GM10248 (cell line): ENCODE results near the gene TMEM52.

Source experiments
- CTCF ChIA-PET: fragments of 300-600 bp; sonication (Branson Sonifier 250); formaldehyde crosslinking; extraction: SDS; loops from one replicate; lab custom pipeline; 2021; ENCODE audit warnings: antibody characterized with exemption; lab: Yijun Ruan, JAX
- POLR2A ChIA-PET: fragments of 350-650 bp; sonication (Branson Sonifier 250); formaldehyde crosslinking; extraction: SDS; loops from one replicate; lab custom pipeline; 2020; ENCODE audit warnings: antibody characterized with exemption; lab: Yijun Ruan, JAX
- DNase-seq: peaks from one replicate; pipeline ENCODE4 v3.0.0; 2012; ENCODE audit errors: extremely low spot score
- TF ChIP-seq, protein P1 (sequence below): IDR thresholded peaks from 2 replicates; pipeline ENCODE4 v1.5.1; 2012; ENCODE audit warnings: mild to moderate bottlenecking, low read depth; ENCODE audit errors: extremely low read depth, missing control alignments, control extremely low read depth

TMEM52 gene

GRCh38 chr1:1899266-1899966 lies 19.7 kb downstream of the TMEM52 start:
- POLR2A ChIA-PET = no interaction called here
- TF ChIP-seq, protein P1, sequence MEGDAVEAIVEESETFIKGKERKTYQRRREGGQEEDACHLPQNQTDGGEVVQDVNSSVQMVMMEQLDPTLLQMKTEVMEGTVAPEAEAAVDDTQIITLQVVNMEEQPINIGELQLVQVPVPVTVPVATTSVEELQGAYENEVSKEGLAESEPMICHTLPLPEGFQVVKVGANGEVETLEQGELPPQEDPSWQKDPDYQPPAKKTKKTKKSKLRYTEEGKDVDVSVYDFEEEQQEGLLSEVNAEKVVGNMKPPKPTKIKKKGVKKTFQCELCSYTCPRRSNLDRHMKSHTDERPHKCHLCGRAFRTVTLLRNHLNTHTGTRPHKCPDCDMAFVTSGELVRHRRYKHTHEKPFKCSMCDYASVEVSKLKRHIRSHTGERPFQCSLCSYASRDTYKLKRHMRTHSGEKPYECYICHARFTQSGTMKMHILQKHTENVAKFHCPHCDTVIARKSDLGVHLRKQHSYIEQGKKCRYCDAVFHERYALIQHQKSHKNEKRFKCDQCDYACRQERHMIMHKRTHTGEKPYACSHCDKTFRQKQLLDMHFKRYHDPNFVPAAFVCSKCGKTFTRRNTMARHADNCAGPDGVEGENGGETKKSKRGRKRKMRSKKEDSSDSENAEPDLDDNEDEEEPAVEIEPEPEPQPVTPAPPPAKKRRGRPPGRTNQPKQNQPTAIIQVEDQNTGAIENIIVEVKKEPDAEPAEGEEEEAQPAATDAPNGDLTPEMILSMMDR = peak; percentile 39
- CTCF ChIA-PET = interaction anchor here (1.0 to 6.4 kb wide), 4 partner anchors 8 to 120 kb away, joined by 3 to 72 read pairs (median 4); no protein-coding TSS in a partner anchor
- peak; percentile 50 for DNase-seq

DNA sequence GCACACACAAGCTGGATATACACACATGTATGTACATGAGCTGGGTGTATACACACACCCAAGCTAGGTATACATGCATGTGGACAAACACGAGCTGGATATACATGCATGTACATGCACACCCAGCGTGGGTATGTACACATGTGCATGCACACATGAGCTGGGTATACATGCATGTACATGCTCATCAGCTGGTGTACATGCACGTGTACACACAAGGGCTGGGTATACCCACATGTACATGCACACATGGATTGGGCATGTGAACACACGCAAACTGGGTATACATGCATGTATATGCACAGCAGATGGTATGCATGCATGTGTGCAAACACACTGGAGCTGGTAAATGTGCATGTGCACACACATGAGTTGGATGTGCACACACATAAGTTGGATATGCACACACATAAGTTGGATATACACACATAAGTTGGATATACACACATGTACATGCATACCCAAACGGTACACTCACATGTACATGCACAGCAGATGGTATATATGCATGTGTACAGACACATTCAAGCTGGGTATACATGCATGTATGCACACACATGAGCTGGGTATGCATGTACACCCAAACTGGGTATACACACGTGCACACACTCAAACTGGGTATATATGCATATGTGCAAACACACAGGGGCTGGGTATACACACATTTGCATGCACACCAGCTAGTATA lies 20.7 kb downstream of the TMEM52 start:
- DNase-seq = no peak
- POLR2A ChIA-PET = no interaction called here
- TF ChIP-seq, protein P1 = no peak
- CTCF ChIA-PET = interaction anchor here (0.6 to 6.4 kb wide), 3 partner anchors 9 to 220 kb away, joined by 3 to 72 read pairs (median 4); no protein-coding TSS in a partner anchor

- TF ChIP-seq, protein P1 = no peak
- no peak for DNase-seq
- CTCF ChIA-PET = interaction anchor here (0.9 to 6.4 kb wide), 2 partner anchors 12 to 16 kb away, joined by 3 to 72 read pairs; no protein-coding TSS in a partner anchor
- POLR2A ChIA-PET = no interaction called here
Observed at GRCh38 chr1:1895456-1896336, 23.4 kb downstream of the TMEM52 start.

DNA sequence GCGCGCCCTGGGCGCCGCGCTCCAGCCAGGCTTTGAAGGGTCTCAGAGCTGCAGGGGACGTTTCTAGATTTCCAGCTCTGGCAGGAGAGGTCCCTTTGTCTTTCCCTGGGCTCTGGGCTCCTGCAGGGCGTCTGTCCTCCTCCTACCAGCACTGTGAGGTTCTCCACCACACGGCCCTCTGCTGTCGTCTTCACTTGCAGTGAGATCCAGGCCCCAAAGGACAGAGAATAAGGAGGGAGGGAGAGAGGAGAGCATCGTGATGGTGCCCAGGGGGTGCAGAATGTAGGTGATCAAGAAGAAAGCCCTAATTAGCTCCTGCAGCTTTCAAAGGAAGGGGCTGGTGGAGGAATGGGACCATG lies 24.0 kb downstream of the TMEM52 start:
- ChIA-PET POLR2A (no interaction called here), CTCF (interaction anchor here (6.4 kb wide), 1 partner anchor 13 kb away, joined by 72 read pairs; no protein-coding TSS in a partner anchor)
- TF ChIP-seq, protein P1 = no peak
- no peak for DNase-seq

GRCh38 chr1:1894354-1895059 lies 24.6 kb downstream of the TMEM52 start:
- POLR2A ChIA-PET = no interaction called here
- no peak for DNase-seq
- TF ChIP-seq, protein P1 = no peak
- CTCF ChIA-PET = interaction anchor here (6.4 kb wide), 1 partner anchor 13 kb away, joined by 72 read pairs; no protein-coding TSS in a partner anchor
